GM13976 (cell line): ENCODE data around the gene TPBGL.

Experiments used
- DNase-seq: peaks from one replicate; pipeline ENCODE4 v3.0.0; 2012; ENCODE audit warnings: low spot score
- in situ Hi-C: fragments of 300-500 bp; cut with MboI; formaldehyde crosslinking; loops from one replicate; pipeline ENCODE4 v1.12.0; 2022; ENCODE audit warnings: low sequenced_read_pairs, mixed read lengths, inconsistent platforms; ENCODE audit not compliant: unreplicated experiment
- TF ChIP-seq, protein P1 (sequence below): IDR thresholded peaks from 2 replicates; pipeline ENCODE4 v1.5.1; 2012; ENCODE audit warnings: borderline replicate concordance, mild to moderate bottlenecking; ENCODE audit not compliant: insufficient read depth; ENCODE audit errors: extremely low read depth, missing control alignments, control extremely low read depth

Gene TPBGL

GRCh38 chr11:75196426-75196825 lies 44.1 kb upstream of the TPBGL start:
- in situ Hi-C loops = no loop called here
- DNase-seq = no peak
- TF ChIP-seq, protein P1, sequence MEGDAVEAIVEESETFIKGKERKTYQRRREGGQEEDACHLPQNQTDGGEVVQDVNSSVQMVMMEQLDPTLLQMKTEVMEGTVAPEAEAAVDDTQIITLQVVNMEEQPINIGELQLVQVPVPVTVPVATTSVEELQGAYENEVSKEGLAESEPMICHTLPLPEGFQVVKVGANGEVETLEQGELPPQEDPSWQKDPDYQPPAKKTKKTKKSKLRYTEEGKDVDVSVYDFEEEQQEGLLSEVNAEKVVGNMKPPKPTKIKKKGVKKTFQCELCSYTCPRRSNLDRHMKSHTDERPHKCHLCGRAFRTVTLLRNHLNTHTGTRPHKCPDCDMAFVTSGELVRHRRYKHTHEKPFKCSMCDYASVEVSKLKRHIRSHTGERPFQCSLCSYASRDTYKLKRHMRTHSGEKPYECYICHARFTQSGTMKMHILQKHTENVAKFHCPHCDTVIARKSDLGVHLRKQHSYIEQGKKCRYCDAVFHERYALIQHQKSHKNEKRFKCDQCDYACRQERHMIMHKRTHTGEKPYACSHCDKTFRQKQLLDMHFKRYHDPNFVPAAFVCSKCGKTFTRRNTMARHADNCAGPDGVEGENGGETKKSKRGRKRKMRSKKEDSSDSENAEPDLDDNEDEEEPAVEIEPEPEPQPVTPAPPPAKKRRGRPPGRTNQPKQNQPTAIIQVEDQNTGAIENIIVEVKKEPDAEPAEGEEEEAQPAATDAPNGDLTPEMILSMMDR = no peak

GRCh38 chr11:75197512-75198277 lies 42.9 kb upstream of the TPBGL start:
- in situ Hi-C loops = no loop called here

DNA sequence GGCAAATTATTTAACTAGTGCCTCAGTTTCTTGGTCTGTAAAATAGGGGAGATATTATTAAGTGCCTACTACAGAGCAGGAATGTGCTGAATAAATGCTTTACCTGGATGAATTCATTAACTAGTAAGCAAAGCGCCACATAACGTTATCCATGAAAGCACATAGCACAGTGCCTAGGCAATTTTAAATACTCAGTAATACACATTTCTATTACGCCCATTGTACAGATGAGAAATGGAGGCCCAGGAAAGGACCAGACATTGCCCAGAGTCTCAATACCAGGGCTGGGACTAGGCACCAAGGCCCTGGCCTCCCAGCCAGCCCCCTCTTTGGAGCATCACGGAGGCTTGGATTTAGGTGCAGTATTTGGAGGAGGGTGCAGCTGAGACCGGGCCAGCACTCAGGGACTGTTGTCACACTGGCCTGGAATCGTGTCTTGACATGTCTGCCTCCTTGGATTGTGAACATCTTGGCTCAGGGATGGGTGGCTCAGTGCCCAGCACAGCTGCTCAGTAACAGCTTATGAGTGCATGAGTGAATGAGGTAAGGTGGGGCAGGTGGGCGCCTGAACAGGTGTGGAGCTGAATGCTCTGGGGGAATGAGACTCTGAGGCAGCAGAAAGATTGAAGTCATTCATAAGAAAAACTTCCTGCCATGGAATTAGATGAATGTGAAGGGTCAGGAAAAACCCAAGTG lies 42.1 kb upstream of the TPBGL start:
- in situ Hi-C loops = no loop called here
- no peak for DNase-seq
- TF ChIP-seq, protein P1 = no peak

More at GRCh38 chr11:75197512-75198277, 42.9 kb upstream of the TPBGL start:
- TF ChIP-seq, protein P1 = no peak
- no peak for DNase-seq

GRCh38 chr11:75199412-75199955 lies 41.1 kb upstream of the TPBGL start:
- in situ Hi-C loops = no loop called here
- DNase-seq = no peak
- TF ChIP-seq, protein P1 = no peak

DNA sequence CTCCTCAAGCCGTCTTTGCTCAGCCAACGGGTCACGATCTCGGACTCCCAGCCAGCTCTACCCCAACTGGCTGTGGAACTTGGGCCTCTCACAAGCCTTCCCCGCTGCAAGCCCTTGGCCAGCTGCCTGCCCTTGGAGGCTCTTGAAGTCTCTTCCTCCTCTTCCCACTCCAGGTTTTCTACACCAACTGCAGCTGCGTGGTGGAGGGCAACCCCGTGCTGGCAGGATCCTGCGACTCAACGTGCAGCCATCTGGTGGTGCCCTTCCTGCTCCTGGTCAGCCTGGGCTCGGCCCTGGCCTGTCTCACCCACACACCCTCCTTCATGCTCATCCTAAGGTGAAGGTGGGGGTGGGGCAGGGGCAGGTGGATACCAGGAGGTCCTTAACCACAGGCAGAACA lies 40.5 kb upstream of the TPBGL start:
- no peak for DNase-seq
- TF ChIP-seq, protein P1 = no peak
- in situ Hi-C loops = loop anchor here (10.0 to 25.0 kb wide), 2 partner anchors 55 to 263 kb away; partner anchors contain the start of genes SPCS2 and XRRA1

DNA sequence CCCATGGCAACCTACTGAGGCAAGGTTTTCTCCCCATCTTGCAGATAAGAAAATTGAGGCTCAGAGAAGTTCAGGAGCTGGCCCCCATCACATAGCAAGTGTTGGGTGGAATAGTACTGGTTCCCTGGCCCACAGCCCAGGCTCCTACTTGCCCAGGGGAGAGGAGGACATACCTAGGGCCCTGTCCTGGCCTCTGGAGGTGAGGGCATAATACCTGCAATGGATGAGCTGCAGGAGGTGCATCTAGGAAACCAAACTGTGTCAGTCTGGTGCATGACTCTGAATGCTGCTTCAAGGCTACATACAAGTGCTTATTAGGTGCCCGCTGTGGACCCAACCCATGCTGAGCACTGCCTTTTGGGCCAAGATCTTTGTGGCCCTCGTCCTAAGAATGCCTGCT lies 40.0 kb upstream of the TPBGL start:
- DNase-seq = no peak
- in situ Hi-C loops = loop anchor here (10.0 to 25.0 kb wide), 2 partner anchors 56 to 263 kb away; partner anchors contain the start of genes SPCS2 and XRRA1
- TF ChIP-seq, protein P1 = no peak
